ENCODE results near the gene SMIM7. TPM values are rescaled to one million over a fixed set of nuclear protein-coding genes. Genes with fewer than 3 reads are reported as not detected.
A peak's percentile ranks its signal among the peaks of the same experiment; 100 is the strongest.

The SMIM7 gene
- total RNA-seq, 2 donors from 2014 or later, result 50.9 to 56.7 TPM

GRCh38 chr19:16641695-16642094, 18.2 kb downstream of the SMIM7 start:
- Histone ChIP-seq H3K27ac (no peak overlapping the region), H3K27me3 (no peaks in the 10 kb centered on the region), H3K9me3 (no peaks in the 10 kb centered on the region), H3K4me3 (no peak overlapping the region), H3K36me3 (peaks cover 64% of the 10 kb centered on the region), H3K4me1 (no peaks in the 10 kb centered on the region)
- no peak for DNase-seq (ENCODE audit: low spot score)
- TF ChIP-seq CTCF (IDR thresholded peaks at IDR 0.05), result no peak

DNA sequence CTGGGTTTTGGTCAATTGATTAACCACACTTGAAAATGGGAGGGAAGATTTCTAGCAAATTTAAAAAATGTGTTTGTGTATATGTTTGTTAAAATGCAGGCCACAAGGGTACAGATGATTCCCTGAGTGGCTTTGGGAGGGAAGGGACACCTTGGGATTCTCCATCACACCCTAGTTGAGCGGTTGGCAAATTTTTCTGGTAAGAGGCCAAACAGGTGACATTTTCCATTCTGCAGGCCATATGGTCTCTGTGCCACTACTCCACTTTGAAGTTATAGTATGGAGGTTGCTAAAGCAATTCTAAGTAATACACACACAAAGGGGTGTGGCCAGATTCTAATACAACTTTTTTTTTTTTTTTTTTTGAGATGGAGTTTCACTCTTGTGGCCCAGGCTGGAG, 19.0 kb downstream of the SMIM7 start:
- DNase-seq (ENCODE audit: low spot score), result no peak
- Histone ChIP-seq H3K27me3 (no peaks in the 10 kb centered on the region), H3K27ac (no peak overlapping the region), H3K4me1 (no peaks in the 10 kb centered on the region), H3K36me3 (peaks cover 56% of the 10 kb centered on the region), H3K9me3 (no peaks in the 10 kb centered on the region), H3K4me3 (no peak overlapping the region)
- TF ChIP-seq CTCF (IDR thresholded peaks at IDR 0.05), result no peak

GRCh38 chr19:16638666-16639065, 21.3 kb downstream of the SMIM7 start:
- no peak for DNase-seq (ENCODE audit: low spot score)
- H3K4me3 ChIP-seq, result no peak overlapping the region
- no peaks in the 10 kb centered on the region for H3K27me3 ChIP-seq
- TF ChIP-seq CTCF (IDR thresholded peaks at IDR 0.05), result no peak
- peaks cover 37% of the 10 kb centered on the region for H3K36me3 ChIP-seq
- no peak overlapping the region for H3K27ac ChIP-seq
- no peaks in the 10 kb centered on the region for H3K4me1 ChIP-seq
- H3K9me3 ChIP-seq, result no peaks in the 10 kb centered on the region

DNA sequence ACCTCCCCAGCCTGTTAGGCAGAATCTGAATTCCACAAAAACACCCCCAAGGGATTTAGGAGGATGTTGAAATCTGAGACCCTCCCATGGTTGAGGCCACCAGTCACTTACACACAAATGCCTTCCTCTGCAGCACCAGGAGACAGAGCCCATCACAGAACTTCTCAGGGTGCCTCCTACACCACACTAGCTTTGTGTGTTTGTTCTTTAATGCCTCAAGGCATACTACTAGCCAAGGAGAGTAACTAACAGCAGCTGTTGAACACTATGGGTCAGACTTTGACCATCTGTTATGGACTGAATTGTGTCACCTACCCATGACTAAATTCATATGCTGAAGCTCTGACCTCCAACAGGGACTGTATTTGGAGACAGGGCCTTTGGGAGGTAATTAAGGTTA, 22.4 kb downstream of the SMIM7 start:
- Histone ChIP-seq H3K4me3 (no peak overlapping the region), H3K36me3 (peaks cover 25% of the 10 kb centered on the region), H3K27me3 (no peaks in the 10 kb centered on the region), H3K9me3 (no peaks in the 10 kb centered on the region), H3K27ac (no peak overlapping the region), H3K4me1 (no peaks in the 10 kb centered on the region)
- TF ChIP-seq CTCF (IDR thresholded peaks at IDR 0.05), result no peak
- DNase-seq (ENCODE audit: low spot score), result no peak

GRCh38 chr19:16631465-16631864, 28.5 kb downstream of the SMIM7 start:
- H3K27ac ChIP-seq, result no peak overlapping the region
- H3K4me3 ChIP-seq, result no peak overlapping the region
- TF ChIP-seq CTCF (IDR thresholded peaks at IDR 0.05), result no peak
- DNase-seq (ENCODE audit: low spot score), result no peak
- H3K36me3 ChIP-seq, result no peaks in the 10 kb centered on the region
- no peaks in the 10 kb centered on the region for H3K27me3 ChIP-seq
- H3K4me1 ChIP-seq, result peaks cover 0 to 25% of the 10 kb centered on the region in 2 donors
- H3K9me3 ChIP-seq, result no peaks in the 10 kb centered on the region

- no peak for DNase-seq (ENCODE audit: low spot score)
- peaks cover 0 to 48% of the 10 kb centered on the region in 2 donors for H3K4me1 ChIP-seq
- no peaks in the 10 kb centered on the region for H3K9me3 ChIP-seq
- no peaks in the 10 kb centered on the region for H3K36me3 ChIP-seq
- peak overlapping the region; percentile 75 to 94 for H3K4me3 ChIP-seq
- no peaks in the 10 kb centered on the region for H3K27me3 ChIP-seq
- H3K27ac ChIP-seq, result peak overlapping the region; percentile 99 to 100
- no peak for TF ChIP-seq CTCF (IDR thresholded peaks at IDR 0.05)
Measured at GRCh38 chr19:16628984-16629691, 30.8 kb downstream of the SMIM7 start.

Measured in right atrium auricular region (tissue), 2 donors.